ENCODE measurements around the gene KLK4.
A peak's percentile ranks its signal among the peaks of the same experiment; 100 is the strongest.

The KLK4 gene

DNA sequence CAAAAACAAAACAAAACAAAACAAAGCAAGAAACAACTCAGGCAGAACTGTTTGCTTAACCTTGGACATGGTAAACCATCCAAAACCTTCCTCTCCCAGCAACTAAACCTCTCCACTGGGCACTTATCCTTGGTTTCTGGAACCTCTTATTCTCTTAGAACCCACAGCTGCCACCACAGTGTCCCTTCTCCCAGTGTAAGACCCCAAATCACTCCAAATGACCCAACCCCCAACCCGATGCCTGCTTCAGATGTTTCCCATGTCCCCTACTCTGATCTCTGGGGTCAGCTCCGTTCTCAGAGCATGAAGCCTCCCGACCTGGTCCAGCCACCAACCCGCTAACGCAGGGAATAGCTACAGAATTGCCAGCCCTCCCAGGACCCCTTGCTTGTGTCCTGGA is 37.0 kb downstream of the KLK4 start:
- Histone ChIP-seq H3K9ac (ENCODE audit: low read depth, low read length) (no peak overlapping the region), H3K27me3 (ENCODE audit: control insufficient read depth, insufficient read depth, low read length) (peaks cover 22% of the 10 kb centered on the region), H3K36me3 (ENCODE audit: control insufficient read depth, insufficient read depth, low read length) (no peaks in the 10 kb centered on the region), H3K4me1 (ENCODE audit: control insufficient read depth, insufficient read depth, low read length) (no peaks in the 10 kb centered on the region), H3K9me3 (ENCODE audit: control insufficient read depth, insufficient read depth, low read length) (no peaks in the 10 kb centered on the region), H3K4me3 (ENCODE audit: low read depth, low read length) (no peak overlapping the region)

DNA sequence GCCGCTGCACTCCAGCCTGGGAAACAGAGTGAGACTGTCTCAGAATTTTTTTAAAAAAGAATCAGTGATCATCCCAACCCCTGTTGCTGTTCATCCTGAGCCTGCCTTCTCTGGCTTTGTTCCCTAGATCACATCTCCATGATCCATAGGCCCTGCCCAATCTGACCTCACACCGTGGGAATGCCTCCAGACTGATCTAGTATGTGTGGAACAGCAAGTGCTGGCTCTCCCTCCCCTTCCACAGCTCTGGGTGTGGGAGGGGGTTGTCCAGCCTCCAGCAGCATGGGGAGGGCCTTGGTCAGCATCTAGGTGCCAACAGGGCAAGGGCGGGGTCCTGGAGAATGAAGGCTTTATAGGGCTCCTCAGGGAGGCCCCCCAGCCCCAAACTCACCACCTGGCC is 38.1 kb downstream of the KLK4 start, which contains the start of gene KLK2:
TSS of gene KLK2 (plus strand) at position 384 of the 400 bp plus-strand sequence. CDS start 35 bp downstream, outside the sequence.
- H3K9me3 ChIP-seq (ENCODE audit: control insufficient read depth, insufficient read depth, low read length), result no peaks in the 10 kb centered on the region
- no peak within 1 kb of the TSS for H3K9ac ChIP-seq (ENCODE audit: low read depth, low read length)
- H3K36me3 ChIP-seq (ENCODE audit: control insufficient read depth, insufficient read depth, low read length), result no peaks in the 10 kb centered on the region
- peaks cover 27% of the 10 kb centered on the region for H3K27me3 ChIP-seq (ENCODE audit: control insufficient read depth, insufficient read depth, low read length)
- no peaks in the 10 kb centered on the region for H3K4me1 ChIP-seq (ENCODE audit: control insufficient read depth, insufficient read depth, low read length)
- no peak within 1 kb of the TSS for H3K4me3 ChIP-seq (ENCODE audit: low read depth, low read length)

GRCh38 chr19:50870417-50871089 is 40.6 kb downstream of the KLK4 start:
- H3K9ac ChIP-seq (ENCODE audit: low read depth, low read length), result no peak overlapping the region
- no peaks in the 10 kb centered on the region for H3K4me1 ChIP-seq (ENCODE audit: control insufficient read depth, insufficient read depth, low read length)
- no peak overlapping the region for H3K4me3 ChIP-seq (ENCODE audit: low read depth, low read length)
- no peaks in the 10 kb centered on the region for H3K36me3 ChIP-seq (ENCODE audit: control insufficient read depth, insufficient read depth, low read length)
- no peaks in the 10 kb centered on the region for H3K9me3 ChIP-seq (ENCODE audit: control insufficient read depth, insufficient read depth, low read length)
- peaks cover 25% of the 10 kb centered on the region for H3K27me3 ChIP-seq (ENCODE audit: control insufficient read depth, insufficient read depth, low read length)

GRCh38 chr19:50869479-50869878 is 41.7 kb downstream of the KLK4 start:
- Histone ChIP-seq H3K36me3 (ENCODE audit: control insufficient read depth, insufficient read depth, low read length) (no peaks in the 10 kb centered on the region), H3K9ac (ENCODE audit: low read depth, low read length) (no peak overlapping the region), H3K9me3 (ENCODE audit: control insufficient read depth, insufficient read depth, low read length) (no peaks in the 10 kb centered on the region), H3K4me1 (ENCODE audit: control insufficient read depth, insufficient read depth, low read length) (no peaks in the 10 kb centered on the region), H3K4me3 (ENCODE audit: low read depth, low read length) (no peak overlapping the region), H3K27me3 (ENCODE audit: control insufficient read depth, insufficient read depth, low read length) (peaks cover 27% of the 10 kb centered on the region)

- peaks cover 6% of the 10 kb centered on the region for H3K4me1 ChIP-seq (ENCODE audit: control insufficient read depth, insufficient read depth, low read length)
- no peak overlapping the region for H3K4me3 ChIP-seq (ENCODE audit: low read depth, low read length)
- no peaks in the 10 kb centered on the region for H3K36me3 ChIP-seq (ENCODE audit: control insufficient read depth, insufficient read depth, low read length)
- H3K27me3 ChIP-seq (ENCODE audit: control insufficient read depth, insufficient read depth, low read length), result peaks cover 20% of the 10 kb centered on the region
- no peaks in the 10 kb centered on the region for H3K9me3 ChIP-seq (ENCODE audit: control insufficient read depth, insufficient read depth, low read length)
- H3K9ac ChIP-seq (ENCODE audit: low read depth, low read length), result no peak overlapping the region
These were observed 49.5 kb downstream of the KLK4 start for GRCh38 chr19:50861496-50862286.

DNA sequence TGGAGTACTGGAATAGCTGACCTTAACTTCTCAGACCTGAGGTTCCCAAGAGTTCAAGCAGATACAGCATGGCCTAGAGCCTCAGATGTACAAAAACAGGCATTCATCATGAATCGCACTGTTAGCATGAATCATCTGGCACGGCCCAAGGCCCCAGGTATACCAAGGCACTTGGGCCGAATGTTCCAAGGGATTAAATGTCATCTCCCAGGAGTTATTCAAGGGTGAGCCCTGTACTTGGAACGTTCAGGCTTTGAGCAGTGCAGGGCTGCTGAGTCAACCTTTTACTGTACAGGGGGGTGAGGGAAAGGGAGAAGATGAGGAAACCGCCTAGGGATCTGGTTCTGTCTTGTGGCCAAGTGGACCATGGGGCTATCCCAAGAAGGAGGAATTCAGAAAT is 50.2 kb downstream of the KLK4 start:
- Histone ChIP-seq H3K9ac (ENCODE audit: low read depth, low read length) (no peak overlapping the region), H3K27me3 (ENCODE audit: control insufficient read depth, insufficient read depth, low read length) (peaks cover 23% of the 10 kb centered on the region), H3K9me3 (ENCODE audit: control insufficient read depth, insufficient read depth, low read length) (no peaks in the 10 kb centered on the region), H3K36me3 (ENCODE audit: control insufficient read depth, insufficient read depth, low read length) (no peaks in the 10 kb centered on the region), H3K4me3 (ENCODE audit: low read depth, low read length) (no peak overlapping the region), H3K4me1 (ENCODE audit: control insufficient read depth, insufficient read depth, low read length) (peaks cover 6% of the 10 kb centered on the region)

GRCh38 chr19:50859849-50860248 is 51.3 kb downstream of the KLK4 start:
- Histone ChIP-seq H3K36me3 (ENCODE audit: control insufficient read depth, insufficient read depth, low read length) (no peaks in the 10 kb centered on the region), H3K27me3 (ENCODE audit: control insufficient read depth, insufficient read depth, low read length) (peaks cover 31% of the 10 kb centered on the region), H3K9me3 (ENCODE audit: control insufficient read depth, insufficient read depth, low read length) (no peaks in the 10 kb centered on the region), H3K9ac (ENCODE audit: low read depth, low read length) (no peak overlapping the region), H3K4me3 (ENCODE audit: low read depth, low read length) (no peak overlapping the region), H3K4me1 (ENCODE audit: control insufficient read depth, insufficient read depth, low read length) (peaks cover 6% of the 10 kb centered on the region)

- Histone ChIP-seq H3K27me3 (ENCODE audit: control insufficient read depth, insufficient read depth, low read length) (peaks cover 32% of the 10 kb centered on the region), H3K9me3 (ENCODE audit: control insufficient read depth, insufficient read depth, low read length) (no peaks in the 10 kb centered on the region), H3K4me3 (ENCODE audit: low read depth, low read length) (peak overlapping the region; percentile 18), H3K4me1 (ENCODE audit: control insufficient read depth, insufficient read depth, low read length) (peaks cover 6% of the 10 kb centered on the region), H3K36me3 (ENCODE audit: control insufficient read depth, insufficient read depth, low read length) (no peaks in the 10 kb centered on the region), H3K9ac (ENCODE audit: low read depth, low read length) (no peak overlapping the region)
These were observed 52.3 kb downstream of the KLK4 start for GRCh38 chr19:50858886-50859285.

DNA sequence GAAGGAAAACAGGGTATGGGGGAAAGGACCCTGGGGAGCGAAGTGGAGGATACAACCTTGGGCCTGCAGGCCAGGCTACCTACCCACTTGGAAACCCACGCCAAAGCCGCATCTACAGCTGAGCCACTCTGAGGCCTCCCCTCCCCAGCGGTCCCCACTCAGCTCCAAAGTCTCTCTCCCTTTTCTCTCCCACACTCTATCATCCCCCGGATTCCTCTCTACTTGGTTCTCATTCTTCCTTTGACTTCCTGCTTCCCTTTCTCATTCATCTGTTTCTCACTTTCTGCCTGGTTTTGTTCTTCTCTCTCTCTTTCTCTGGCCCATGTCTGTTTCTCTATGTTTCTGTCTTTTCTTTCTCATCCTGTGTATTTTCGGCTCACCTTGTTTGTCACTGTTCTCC is 53.8 kb downstream of the KLK4 start:
- Histone ChIP-seq H3K9me3 (ENCODE audit: control insufficient read depth, insufficient read depth, low read length) (no peaks in the 10 kb centered on the region), H3K27me3 (ENCODE audit: control insufficient read depth, insufficient read depth, low read length) (peaks cover 35% of the 10 kb centered on the region), H3K4me3 (ENCODE audit: low read depth, low read length) (no peak overlapping the region), H3K9ac (ENCODE audit: low read depth, low read length) (no peak overlapping the region), H3K4me1 (ENCODE audit: control insufficient read depth, insufficient read depth, low read length) (peaks cover 6% of the 10 kb centered on the region), H3K36me3 (ENCODE audit: control insufficient read depth, insufficient read depth, low read length) (no peaks in the 10 kb centered on the region)

Data from iPS-15b (cell line).